HepG2 (cell line): ENCODE data around the gene GPT2. TPM values are rescaled to one million over a fixed set of nuclear protein-coding genes. Genes with fewer than 3 reads are reported as not detected.

Experiments
- AFF4 ChIP-seq: sonication (generic); formaldehyde crosslinking; IDR thresholded peaks from 2 replicates; pipeline ENCODE4 v1.4.0; 2020; ENCODE audit warnings: missing genetic modification reagents
- AGO2 ChIP-seq: fragments of 200-400 bp; formaldehyde crosslinking; optimal IDR thresholded peaks from 2 replicates; pipeline ENCODE3; 2017; ENCODE audit warnings: mild to moderate bottlenecking, low read depth, low read length, moderate library complexity
- ARNT ChIP-seq: fragments of 450-650 bp; IDR thresholded peaks from 2 replicates; pipeline ENCODE4 v1.6.1; 2017
- ARNTL ChIP-seq: sonication (generic); formaldehyde crosslinking; IDR thresholded peaks from 2 replicates; pipeline ENCODE4 v1.4.0; 2020; ENCODE audit warnings: mild to moderate bottlenecking, missing genetic modification reagents
- ATF1 ChIP-seq: IDR thresholded peaks from 2 replicates; pipeline ENCODE4 v1.6.1; 2016; ENCODE audit warnings: mild to moderate bottlenecking, control low read depth
- CEBPB ChIP-seq: IDR thresholded peaks from 2 replicates; pipeline ENCODE4 v1.6.1; 2011; ENCODE audit warnings: low read depth, low read length, improper control_type of control experiment, borderline replicate concordance
- DRAP1 ChIP-seq: IDR thresholded peaks from 2 replicates; pipeline ENCODE4 v1.6.1; 2016; ENCODE audit warnings: missing genetic modification reagents, missing compliant biosample characterization
- ETV5 ChIP-seq: IDR thresholded peaks from 2 replicates; pipeline ENCODE4 v1.6.1; 2018; ENCODE audit warnings: missing biosample characterization, missing genetic modification reagents, inconsistent platforms, borderline replicate concordance
- GATA4 ChIP-seq: sonication (generic); IDR thresholded peaks from 2 replicates; pipeline ENCODE4 v1.6.1; 2016; ENCODE audit warnings: antibody characterized with exemption, low read depth, borderline replicate concordance
- HNRNPL ChIP-seq: fragments of 200-400 bp; formaldehyde crosslinking; IDR thresholded peaks from 2 replicates; pipeline ENCODE4 v1.6.1; 2017; ENCODE audit warnings: mild to moderate bottlenecking, low read depth, low read length
- KAT8 ChIP-seq: IDR thresholded peaks from 2 replicates; pipeline ENCODE4 v1.6.1; 2016; ENCODE audit warnings: missing genetic modification reagents, missing compliant biosample characterization
- KLF16 ChIP-seq, 2 experiments: sonication (generic) in 1 of 2; formaldehyde crosslinking in 1 of 2; IDR thresholded peaks; 2 replicates each; pipeline versions ENCODE4 v1.6.1 to v1.8.0; 2016 to 2023; ENCODE audit warnings: missing genetic modification reagents in 2 of 2, missing compliant biosample characterization in 1 of 2
- RBAK ChIP-seq: sonication (generic); formaldehyde crosslinking; IDR thresholded peaks from 2 replicates; pipeline ENCODE4 v1.5.1; 2020; ENCODE audit warnings: mild to moderate bottlenecking, missing genetic modification reagents
- REL ChIP-seq: sonication (generic); formaldehyde crosslinking; conservative IDR thresholded peaks from 2 replicates; pipeline ENCODE4 v1.8.0; 2022; ENCODE audit warnings: mild to moderate bottlenecking, missing genetic modification reagents, moderate library complexity
- SRY ChIP-seq: sonication (generic); formaldehyde crosslinking; IDR thresholded peaks from 2 replicates; pipeline ENCODE4 v1.8.0; 2022; ENCODE audit warnings: mild to moderate bottlenecking, missing genetic modification reagents
- TCF12 ChIP-seq, 2 experiments: fragments of 450-650 bp in 1 of 2; sonication (generic) in 1 of 2; formaldehyde crosslinking in 1 of 2; IDR thresholded peaks; 2 replicates each; pipeline versions ENCODE4 v1.6.1 to v1.8.0; 2017 to 2022; ENCODE audit warnings: antibody characterized with exemption in 1 of 2, mild to moderate bottlenecking in 1 of 2, missing genetic modification reagents in 1 of 2, moderate library complexity in 1 of 2
- TSC22D2 ChIP-seq: sonication (generic); formaldehyde crosslinking; IDR thresholded peaks from 2 replicates; pipeline ENCODE4 v1.5.1; 2020; ENCODE audit warnings: missing genetic modification reagents, mild to moderate bottlenecking, borderline replicate concordance
- ZFP90 ChIP-seq: sonication (generic); formaldehyde crosslinking; IDR thresholded peaks from 2 replicates; pipeline ENCODE4 v1.8.0; 2022; ENCODE audit warnings: missing genetic modification reagents, mild to moderate bottlenecking, inconsistent platforms, borderline replicate concordance
- ZKSCAN8 ChIP-seq: IDR thresholded peaks from 2 replicates; pipeline ENCODE4 v1.6.1; 2016; ENCODE audit warnings: borderline replicate concordance, missing genetic modification reagents, missing compliant biosample characterization
- ZNF235 ChIP-seq: sonication (generic); formaldehyde crosslinking; IDR thresholded peaks from 2 replicates; pipeline ENCODE4 v1.8.1; 2023; ENCODE audit warnings: mild to moderate bottlenecking, missing genetic modification reagents, borderline replicate concordance
- ZNF691 ChIP-seq: sonication (generic); formaldehyde crosslinking; IDR thresholded peaks from 2 replicates; pipeline ENCODE4 v1.4.0; 2020; ENCODE audit warnings: missing genetic modification reagents, low read depth, mild to moderate bottlenecking, borderline replicate concordance
- ZNF768 ChIP-seq: sonication (generic); formaldehyde crosslinking; IDR thresholded peaks from 2 replicates; pipeline ENCODE4 v1.4.0; 2020; ENCODE audit warnings: missing genetic modification reagents
- ZNF879 ChIP-seq: sonication (generic); formaldehyde crosslinking; IDR thresholded peaks from 2 replicates; pipeline ENCODE4 v1.8.1; 2023; ENCODE audit warnings: missing genetic modification reagents
- polyA plus RNA-seq, 8 experiments: library from polyadenylated mRNA; depleted of rRNA in 3 of 8; stranded (reverse) in 7 of 8; unstranded in 1 of 8; fragments of >200 nt; fragmentation: Illumina TruSeq in 4 of 8; extraction: Trizol in 4 of 8; gene quantifications; 2 replicates each; pipeline versions ENCODE4 v1.2.1 to v1.2.3, GENCODE V29; 2011 to 2016; ENCODE audit warnings: low read depth in 4 of 8, missing spikeins in 1 of 8, mixed read lengths in 1 of 8; ENCODE audit not compliant: insufficient read depth in 1 of 8
- total RNA-seq, 5 experiments: library from RNA; depleted of rRNA; stranded (reverse); fragments of >200 nt; fragmentation: Illumina TruSeq; extraction: Trizol; gene quantifications; 2 replicates each; pipeline ENCODE4 v1.2.3, GENCODE V29; 2016; ENCODE audit warnings: low read depth in 1 of 5
- TF ChIP-seq, protein P1 (sequence below): sonication (generic); formaldehyde crosslinking; IDR thresholded peaks from 2 replicates; pipeline ENCODE4 v1.8.0; 2022; ENCODE audit warnings: mild to moderate bottlenecking, missing genetic modification reagents, moderate library complexity

The GPT2 gene
- total and polyA plus RNA-seq, 2 of the 13 experiments (the other 11 are each of a cell fraction or from before 2014, with no cell fraction given) = 138 to 267 TPM

- no peak for TF ChIP-seq AFF4 (CRISPR knock-in tag)
- no peak for TF ChIP-seq ZKSCAN8 (CRISPR knock-in tag)
- TF ChIP-seq ZNF768 (CRISPR knock-in tag) = peak; percentile 79
- TF ChIP-seq ATF1 (CRISPR knock-in tag) = peak; percentile 78
- TF ChIP-seq ZNF691 (CRISPR knock-in tag) = no peak; the same call in 1 of the 2 replicates
- peak; percentile 88; the same call in 1 of the 2 replicates for TF ChIP-seq TSC22D2 (CRISPR knock-in tag)
- peak; percentile 84; the same call in 1 of the 2 replicates for TF ChIP-seq REL (CRISPR knock-in tag)
- TF ChIP-seq AGO2 = peak; percentile 85
- no peak; the same call in 1 of the 2 replicates for TF ChIP-seq ARNTL (CRISPR knock-in tag)
- peak; percentile 75; the same call in 1 of the 2 replicates for TF ChIP-seq HNRNPL
- TF ChIP-seq ZNF879 = peak; percentile 74
- TF ChIP-seq ARNT = no peak
- TF ChIP-seq, protein P1, sequence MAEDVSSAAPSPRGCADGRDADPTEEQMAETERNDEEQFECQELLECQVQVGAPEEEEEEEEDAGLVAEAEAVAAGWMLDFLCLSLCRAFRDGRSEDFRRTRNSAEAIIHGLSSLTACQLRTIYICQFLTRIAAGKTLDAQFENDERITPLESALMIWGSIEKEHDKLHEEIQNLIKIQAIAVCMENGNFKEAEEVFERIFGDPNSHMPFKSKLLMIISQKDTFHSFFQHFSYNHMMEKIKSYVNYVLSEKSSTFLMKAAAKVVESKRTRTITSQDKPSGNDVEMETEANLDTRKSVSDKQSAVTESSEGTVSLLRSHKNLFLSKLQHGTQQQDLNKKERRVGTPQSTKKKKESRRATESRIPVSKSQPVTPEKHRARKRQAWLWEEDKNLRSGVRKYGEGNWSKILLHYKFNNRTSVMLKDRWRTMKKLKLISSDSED (CRISPR knock-in tag) = no peak
- no peak for TF ChIP-seq GATA4
- TF ChIP-seq SRY (CRISPR knock-in tag) = peak; percentile 54; the same call in 1 of the 2 replicates
- TF ChIP-seq ZFP90 (CRISPR knock-in tag) = peak; percentile 76
- TF ChIP-seq TCF12 (IDR thresholded peaks at IDR 0.05) = no peak
- TF ChIP-seq TCF12 (CRISPR knock-in tag; IDR thresholded peaks at IDR 0.05) = no peak
- peak; percentile 94 for TF ChIP-seq KAT8 (CRISPR knock-in tag)
- no peak for TF ChIP-seq CEBPB
- peak; percentile 96 for TF ChIP-seq DRAP1 (CRISPR knock-in tag)
- TF ChIP-seq KLF16 (CRISPR knock-in tag; IDR thresholded peaks at IDR 0.05) = peak in 1 of 2 experiments; percentile 89; a peak in 2 of 4 replicates
- peak; percentile 63 for TF ChIP-seq ETV5 (CRISPR knock-in tag)
- no peak for TF ChIP-seq ZNF235 (CRISPR knock-in tag)
- no peak for TF ChIP-seq RBAK
Observed at GRCh38 chr16:46973207-46973995, 89.2 kb downstream of the GPT2 start, which contains the start of gene DNAJA2 (continued).
